NCI-H510A (cell line): ENCODE measurements around the gene CHGA.

Source experiments
- DNase-seq: peaks from one replicate; lab custom pipeline; 2025; lab: John Stamatoyannopoulos, UW

The CHGA gene

DNA sequence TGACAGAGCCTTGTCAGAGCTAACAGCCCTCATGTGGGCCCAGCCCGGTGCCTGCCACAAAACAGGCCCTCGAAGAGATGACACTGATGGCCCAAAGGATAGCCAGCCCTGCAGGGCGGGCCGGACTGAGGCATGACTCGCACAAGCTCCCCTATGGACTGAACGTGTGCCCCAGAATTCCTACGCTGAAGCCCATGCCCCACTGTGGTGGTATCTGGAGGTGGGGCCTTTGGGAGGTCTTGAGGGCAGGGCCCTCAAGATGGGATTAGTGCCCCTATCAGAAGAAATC lies 38.6 kb downstream of the CHGA start:
- DNase-seq, result no peak

DNA sequence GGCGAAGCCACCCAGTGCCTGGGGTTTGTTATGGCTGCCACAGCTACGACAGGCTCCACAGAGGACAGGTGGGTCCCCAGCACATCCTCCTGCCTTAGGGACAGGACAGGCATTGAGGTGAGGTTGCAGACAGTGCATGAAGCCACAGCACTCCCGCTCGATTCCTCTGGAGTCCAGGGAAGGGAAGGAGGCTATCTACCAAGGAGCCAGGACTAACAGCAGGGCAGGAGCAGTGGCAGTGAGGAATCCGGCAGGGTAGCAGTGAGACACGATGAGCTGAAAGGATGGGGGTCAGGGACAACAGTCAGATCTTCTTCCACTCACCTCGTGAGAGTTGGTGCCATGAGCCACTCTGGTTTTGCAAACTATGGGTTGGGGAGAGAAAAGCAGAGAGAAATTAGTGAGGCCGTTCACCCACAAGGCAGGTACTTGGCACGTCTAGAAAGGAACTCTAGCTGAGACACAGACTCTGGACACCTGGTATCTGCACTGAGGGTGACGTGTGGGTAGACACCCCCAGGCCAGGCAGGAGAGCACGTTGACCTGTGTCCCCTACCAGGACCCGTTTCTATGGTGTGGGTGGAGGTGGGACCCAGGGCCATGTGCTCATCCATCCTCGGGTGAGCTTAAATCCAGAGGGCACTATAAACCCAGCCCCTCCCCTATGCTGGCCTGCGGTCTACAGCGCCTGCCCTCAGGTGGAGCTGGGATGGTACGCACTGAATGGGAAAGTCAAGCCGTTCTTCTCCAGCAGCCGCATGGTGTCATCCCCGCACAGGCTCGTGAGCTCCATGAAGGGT lies 39.3 kb downstream of the CHGA start:
- DNase-seq, result no peak

DNA sequence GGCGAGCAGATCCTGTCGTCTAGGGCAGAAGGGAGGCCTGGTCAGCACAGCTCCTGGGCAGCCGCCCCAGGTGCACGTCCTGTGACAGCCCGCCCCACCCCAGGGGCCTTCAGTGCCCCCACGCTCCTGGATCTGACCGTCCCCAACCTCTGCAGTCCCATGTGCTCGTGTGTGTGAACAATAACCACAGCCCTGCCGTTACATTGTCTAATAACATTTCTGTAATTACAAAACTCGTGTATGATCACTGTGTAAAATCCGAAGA lies 39.8 kb downstream of the CHGA start:
- no peak for DNase-seq

DNA sequence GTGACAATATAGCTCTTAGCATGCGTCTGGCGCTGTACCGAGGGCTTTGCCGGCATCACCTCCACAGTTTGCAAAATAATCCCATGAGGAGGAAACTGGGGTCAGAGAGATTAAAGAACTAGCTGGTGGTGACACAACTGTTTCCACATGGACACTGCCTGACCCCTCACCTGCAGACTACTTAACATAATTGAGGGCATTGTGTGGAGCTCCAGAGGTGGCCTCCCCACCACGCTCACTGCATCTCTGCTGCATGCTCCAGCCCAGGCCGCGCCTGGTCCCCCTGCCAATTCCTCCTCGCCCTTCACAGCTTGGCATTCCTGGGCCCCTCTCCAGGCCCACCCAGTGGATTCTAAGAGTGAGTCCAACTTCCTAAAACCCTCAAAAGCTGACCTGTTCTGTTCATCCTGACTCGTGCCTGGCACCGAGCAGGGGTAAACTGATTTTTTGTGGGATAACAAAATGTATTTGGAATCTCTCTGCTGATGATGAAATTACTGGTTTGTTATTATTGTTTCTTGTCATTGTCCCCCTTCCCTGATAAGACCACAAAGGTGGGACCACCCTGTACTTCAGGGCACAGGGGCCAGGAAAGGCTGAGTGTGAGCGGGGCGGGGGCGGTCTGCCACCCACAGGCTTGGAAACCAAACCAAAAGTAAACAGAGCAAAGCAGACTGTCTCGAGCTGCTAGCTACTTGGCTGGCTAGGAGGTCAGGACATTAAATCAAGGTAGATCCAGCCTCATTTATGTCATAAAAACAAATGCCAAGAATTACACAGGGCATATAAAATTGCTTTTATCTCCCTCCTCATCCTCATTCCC lies 40.6 kb downstream of the CHGA start:
- no peak for DNase-seq

DNA sequence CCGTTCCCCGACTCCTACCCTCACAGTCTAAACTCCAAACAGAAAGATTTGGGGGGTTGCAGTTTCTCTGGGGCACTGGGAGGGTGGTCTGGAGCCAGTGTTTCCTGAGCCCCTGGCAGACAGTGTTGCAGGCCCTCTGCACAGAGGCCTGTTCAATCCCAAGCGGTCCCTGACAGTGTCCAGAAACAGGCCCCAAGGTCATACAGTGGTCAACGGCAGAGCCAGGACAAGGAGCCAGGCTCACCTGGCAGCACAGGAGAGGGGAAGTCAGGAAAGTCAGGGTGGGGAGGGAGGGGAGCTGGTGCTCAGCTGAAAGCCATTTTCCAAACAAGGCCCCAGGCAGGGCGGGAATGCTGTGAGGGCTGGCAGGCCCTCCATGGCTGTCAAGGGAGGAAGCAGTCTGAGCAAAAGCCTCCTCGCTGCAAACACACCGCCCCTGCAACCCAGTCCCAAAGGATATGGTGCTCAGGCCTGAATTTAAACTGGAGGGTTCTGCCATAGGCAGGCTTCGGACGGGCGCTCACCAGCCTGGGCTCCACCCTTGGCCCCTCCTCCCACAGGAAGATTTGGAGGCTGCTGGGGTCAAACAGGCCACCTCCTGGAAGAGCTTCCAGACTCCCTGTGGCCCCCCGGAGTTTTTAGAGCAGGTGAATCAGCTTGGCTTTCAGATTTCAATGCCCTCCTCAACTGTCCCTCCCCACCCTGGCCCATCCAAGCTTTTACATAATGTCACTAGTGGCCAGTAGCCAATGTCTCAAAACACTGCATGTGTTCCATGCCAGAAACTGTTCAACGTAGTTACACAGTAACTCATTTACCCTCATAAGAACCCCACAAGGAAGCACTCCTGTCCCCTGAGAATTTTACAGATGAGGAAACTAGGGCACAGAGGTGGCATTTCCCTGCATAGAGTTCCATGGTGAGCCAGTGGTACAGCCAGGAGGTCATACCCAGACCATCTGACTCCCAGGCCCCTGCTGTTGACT lies 41.5 kb downstream of the CHGA start:
- DNase-seq, result no peak

DNA sequence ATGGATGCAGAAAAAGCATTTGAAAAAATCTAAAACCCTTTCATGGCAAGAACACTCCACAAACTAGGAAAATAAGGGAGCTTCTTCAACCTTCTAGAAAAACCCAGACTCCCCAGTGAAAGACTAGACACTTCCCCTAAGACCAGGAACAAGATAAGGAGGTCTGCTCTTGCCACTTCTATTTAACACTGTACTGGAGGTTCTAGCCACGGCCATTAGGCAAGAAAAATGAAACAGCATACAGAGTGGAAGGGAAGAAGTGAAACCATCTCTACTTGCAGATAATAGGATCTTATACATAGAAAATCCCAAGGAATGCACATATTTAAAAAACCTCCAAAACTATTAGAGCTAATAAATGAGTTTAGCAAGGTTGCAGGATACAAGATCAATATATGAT lies 42.3 kb downstream of the CHGA start:
- DNase-seq, result no peak

DNA sequence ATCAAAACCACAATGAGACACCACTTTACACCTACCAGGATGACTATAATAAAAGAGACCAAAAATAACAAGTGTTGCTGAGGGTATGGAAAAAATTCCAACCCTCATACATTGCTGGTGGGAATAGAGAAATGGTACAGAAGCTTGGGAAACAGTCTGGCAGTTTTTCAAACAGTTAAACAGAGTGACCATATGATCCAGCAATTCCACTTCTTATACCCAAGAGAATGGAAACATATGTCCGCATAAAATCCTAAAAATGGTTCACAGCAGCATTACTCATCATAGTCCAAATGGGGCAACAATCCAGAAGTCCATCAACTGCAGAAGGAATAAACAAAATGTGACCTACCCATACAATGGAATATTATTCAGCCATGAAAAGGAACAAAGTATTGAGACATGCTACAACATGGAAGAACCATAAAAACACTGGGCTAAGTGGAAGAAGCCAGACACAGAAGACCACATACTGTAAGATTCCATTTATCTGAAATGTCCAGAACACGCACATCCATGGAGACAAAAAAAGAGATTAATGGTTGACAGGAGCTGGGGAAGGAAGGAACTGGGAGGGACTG lies 44.5 kb downstream of the CHGA start:
- no peak for DNase-seq

DNA sequence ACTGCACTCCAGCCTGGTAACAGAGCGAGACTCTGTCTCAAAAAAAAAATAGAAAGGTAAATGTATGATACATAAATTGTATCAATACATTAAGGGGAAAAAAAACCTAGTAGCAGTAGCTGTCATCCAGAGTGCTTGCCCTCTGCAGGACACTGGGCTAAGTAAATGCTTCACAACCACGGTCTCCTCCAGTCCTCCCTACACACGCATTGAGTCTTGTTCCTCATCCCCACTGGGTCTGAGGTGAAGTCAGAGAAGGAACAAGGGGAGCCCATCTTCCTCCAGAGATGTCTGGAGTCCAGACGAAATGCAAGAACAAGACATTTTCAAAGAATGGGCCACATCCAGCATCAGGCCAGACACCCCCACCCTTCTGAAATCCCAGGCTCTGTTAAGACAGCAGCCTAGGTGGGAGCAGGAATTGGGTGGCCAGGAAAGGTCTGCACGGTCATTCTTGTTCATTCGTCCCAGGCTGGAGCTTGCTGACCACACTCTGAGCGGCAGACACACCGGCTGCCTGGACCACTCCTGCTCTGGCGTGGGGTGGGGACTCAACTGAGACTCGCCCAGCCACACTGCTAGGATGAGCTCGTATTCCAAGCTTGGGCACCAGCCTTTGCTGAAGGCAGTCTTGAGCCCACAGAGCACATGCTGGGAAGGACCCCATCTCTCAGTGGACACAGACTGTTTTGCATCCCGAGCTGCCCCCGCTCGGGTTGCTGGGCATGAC lies 45.5 kb downstream of the CHGA start:
- DNase-seq, result no peak

DNA sequence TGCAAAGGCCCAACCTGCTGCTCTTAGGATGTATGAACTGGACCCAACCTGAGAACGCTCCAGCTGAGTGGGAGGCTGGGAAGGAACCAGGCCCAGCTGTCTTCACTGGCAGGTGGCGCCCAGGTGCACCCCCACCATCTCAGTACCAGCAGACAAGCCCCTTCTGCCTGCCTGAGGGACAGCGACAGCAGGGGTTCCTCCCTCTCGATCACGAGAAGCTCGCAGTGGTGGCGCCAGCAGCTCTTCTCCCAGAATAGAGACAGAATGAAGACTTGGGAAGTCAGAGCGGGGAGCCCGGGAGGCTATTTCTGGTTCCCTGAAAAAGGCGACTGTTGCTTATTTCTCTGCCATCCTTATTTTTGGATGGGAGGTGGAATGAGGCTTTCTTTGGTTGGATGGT lies 46.5 kb downstream of the CHGA start:
- DNase-seq, result no peak

DNA sequence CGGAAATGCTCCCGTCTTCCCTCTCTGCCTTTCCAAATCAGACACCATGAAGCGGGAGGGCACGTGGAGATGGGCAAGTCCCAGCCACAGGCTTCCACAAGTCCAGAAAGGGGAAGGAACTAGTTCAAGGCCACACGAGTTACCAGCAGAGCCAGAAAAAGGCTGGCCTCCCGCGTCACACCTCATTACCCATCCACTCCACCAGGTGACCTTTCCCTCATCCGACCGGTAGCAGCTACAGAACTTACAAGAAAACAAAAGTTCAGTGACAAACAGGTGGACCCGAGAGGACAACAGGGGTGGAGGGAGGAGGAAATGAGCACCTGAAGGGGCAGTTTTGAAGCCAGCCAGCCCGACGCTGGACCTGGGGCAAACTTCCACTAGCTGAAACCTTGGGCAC lies 46.9 kb downstream of the CHGA start:
- DNase-seq, result peak; percentile 71

DNA sequence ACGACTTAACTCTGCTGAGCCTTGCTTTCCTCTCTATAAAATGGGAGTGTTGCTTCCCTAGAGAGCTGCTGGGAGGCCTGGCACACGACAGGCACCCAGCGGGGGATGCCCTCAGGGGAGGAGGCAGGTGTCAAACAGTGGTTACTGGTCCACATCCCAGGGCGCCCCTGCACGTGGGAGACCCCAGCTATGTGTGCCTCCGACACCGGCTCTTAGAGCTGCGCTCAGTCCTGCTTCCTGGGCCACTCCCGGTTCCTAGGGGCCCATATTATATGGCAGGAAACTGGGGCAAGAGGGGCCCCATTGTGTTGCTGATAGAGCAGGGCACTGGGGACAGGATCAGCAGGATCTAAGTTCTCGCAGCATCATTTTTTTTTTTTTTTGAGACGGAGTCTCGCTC lies 47.3 kb downstream of the CHGA start:
- no peak for DNase-seq

DNA sequence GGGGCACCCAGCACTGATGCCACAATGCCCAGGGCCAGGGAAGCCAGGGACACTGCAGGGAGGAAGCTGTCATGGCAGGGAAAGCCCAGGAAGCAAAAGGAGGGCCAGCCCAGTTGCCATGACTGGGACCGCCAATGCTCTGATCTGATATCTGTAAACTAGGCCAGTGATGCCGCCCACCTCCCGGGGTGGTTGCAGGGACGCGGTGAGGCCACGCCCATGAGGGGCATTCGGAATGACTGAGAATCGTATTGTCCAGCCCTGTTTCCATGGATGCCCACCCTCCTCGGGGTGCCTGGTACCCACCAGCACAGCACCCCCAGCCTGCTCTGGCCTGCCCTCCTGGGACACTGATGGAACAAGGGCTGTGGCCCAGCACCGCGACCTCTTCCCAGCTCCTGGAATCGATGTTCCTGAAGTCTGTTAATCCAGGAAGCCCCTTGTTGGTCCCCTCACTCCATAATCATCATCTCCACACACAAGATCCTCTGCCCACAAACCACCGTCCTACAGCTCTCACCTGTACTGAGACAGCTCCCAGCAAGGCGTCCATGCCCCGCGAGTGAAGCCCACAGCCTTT lies 48.7 kb downstream of the CHGA start:
- DNase-seq, result no peak

DNA sequence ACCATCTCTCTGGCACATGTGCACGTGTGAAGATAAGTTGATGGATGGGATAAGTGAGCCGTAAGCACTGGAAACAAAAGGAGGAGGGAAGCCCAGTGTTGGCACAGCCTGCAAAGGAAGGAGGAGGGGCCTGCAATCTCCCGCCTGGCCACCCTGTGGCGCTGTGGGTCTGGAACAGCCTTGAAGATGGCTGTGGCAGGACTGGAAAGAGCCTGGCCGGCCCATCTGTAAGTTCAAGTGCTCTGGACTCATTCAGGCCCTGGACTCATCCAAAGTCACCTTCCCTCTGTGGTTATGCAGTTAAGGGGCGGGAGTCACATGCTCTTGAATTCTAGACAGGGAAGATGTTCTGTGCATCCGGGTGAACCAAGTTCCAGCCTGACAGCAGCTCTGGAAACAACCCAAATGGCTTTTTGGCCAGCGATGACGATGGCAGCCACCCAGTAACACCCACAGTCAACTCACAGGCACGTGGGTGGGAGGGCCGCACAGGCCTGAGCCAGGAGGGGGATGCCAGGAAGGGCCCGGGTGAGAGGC lies 50.4 kb downstream of the CHGA start:
- DNase-seq, result no peak

DNA sequence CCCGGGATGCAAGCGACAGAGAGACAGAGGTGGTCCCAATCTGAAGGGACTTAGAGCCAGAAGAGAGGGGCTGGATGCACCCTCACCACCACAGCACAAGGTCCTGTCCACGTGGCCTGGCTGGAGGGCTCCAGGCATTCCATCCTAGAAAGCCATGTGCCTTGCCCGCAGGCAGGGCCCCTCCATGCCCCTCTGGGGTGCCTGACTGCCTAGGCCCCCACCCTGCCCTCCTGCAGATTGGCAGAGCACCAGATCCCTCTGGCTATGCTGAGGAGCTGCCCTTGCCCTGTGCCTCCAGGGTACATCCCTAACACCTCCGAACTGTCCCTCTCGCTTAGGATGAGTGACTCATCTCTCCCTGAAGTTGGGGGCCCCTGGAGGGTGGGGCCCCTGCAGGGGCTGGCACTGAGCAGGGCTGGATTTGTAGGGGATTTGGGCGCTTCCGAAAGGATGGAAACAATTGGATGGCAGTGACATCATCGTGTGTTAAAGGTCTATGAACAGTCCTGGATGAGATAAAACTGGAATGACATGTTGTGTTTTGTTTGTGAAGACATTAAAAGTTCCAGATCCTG lies 50.9 kb downstream of the CHGA start:
- DNase-seq, result no peak

DNA sequence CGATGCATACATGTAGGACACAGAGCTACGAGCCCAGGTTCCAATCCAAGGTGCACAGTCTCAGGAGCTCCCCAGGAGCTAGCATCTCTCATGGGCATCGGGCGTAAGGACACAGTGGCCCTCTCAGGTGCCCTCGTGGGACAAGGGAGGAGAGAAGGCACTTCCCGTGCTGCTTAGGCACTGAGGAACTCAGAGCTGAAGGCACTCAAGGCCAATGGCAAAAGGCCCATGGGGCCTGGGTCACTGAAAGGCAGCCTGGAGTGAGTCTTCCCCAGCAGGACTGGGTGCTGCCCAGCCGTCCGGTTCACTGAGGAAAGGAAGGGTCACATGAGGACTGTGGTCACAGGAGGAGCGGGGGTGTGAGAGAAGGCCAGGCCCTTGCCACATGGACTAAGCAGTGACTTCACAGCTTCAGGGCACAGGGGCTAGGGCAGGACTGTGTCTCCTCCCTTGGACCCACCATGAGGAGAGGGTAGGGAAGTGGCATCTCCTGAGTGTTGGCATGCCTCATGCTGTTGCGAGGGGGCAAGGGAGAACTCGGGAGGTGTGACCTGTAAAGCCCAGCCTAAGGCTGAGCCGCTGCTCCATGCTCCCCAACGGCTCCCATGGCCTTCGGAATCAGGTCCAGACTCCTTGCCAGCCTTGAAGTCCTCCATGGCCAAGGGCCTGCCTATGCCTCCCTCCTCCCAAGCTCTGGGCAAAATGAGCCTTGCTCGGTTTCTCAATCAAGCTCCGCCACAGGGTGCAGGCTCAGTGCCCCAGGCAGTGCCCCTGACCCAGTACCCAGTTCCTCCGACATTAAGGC lies 51.8 kb downstream of the CHGA start:
- DNase-seq, result no peak

DNA sequence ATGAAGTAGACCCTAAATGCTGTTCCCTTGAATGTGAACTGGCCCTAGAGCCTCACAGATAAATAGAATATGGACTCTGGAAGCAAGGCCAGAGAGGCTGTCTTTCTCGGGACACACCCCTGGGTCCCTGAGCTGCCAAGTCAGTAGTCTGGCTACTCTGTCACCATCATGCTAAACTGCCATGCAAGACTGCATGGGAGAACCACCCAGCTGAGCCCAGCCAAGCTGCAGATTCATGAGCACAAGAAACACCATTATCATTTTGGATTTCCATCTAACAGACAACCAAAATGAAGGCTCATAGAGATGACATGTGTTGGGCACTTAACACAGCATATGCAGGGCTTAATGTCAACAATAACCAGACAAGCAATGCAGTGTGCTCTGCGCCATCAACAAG lies 53.3 kb downstream of the CHGA start:
- DNase-seq, result no peak

DNA sequence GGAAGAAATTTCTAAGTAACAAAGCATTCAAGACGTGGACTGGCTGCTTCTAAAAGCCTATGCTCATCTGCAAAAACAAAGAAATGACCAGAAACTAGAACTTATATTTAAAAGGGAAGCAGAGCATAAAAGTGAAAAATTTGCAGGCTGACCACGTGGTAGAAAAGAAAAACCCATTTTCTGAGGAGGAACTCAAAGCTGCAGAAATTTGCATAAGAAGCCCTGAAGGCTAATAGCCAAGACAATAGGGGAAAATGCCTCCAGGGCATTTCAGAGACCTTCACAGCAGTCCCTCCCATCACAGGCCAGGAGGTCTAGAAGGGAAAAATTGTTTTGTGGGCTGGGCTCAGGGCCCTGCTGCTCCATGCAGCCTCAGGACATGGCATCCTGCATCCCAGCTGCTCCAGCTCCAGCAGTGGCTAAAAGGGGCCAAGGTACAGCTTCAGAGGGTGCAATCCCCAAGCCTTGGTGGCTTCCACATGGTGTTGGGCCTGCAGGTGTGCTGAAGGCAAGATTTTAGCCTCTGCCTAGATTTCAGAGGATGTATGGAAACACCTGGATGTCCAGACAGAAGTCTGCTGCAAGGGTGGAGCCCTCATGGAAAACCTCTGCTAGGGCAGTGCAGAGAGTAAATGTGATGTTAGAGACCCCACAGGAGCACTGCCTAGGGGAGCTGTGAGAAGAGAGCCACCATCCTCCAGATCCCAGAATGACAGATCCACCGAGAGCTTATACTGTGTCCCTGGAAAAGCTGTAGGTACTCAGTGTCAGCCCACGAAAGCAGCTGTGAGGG lies 55.5 kb downstream of the CHGA start:
- DNase-seq, result no peak

DNA sequence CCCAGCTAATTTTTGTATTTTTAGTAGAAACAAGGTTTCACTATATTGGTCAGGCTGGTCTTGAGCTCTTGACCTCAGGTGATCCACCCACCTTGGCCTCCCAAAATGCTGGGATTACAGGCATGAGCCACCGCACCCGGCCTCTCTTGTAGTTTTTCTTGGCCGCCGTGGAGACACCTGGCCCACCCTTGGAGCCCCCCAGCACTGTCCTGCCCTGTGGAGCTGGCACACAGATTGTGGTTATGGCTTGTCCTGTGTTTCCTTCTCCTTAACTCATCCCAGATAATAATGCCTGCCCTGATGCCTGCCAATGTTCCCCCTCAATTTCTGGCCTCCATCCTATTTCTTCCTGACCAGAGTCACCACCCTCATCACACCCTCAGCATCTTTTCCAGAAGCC lies 57.9 kb downstream of the CHGA start:
- no peak for DNase-seq

DNA sequence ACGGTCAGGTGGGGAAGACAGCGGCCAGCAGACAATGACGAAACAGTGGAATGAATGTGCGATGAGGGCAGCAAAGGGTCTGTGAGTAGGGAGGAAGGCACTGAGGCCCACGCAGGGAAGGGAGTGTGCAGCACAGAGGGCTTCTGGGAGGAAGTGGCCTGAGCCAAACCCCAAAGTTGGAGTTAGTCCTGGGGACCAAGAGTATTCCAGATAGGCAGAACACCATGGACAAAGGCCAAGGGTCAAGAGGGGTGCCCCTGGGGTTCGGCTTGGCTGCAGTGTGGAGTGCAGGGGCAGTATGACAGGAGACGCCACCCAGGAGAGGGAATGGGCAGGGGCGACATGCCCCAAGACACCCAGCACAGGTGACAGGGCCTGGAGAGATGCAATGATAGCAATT lies 58.8 kb downstream of the CHGA start:
- DNase-seq, result no peak
